Measurements from ENCODE around the gene APH1B.
"Not testable (repeated sequence)": the region's sequence is repeated elsewhere in the genome, so short reads cannot be mapped to it uniquely, and the experiment has no call there.

Gene APH1B

DNA sequence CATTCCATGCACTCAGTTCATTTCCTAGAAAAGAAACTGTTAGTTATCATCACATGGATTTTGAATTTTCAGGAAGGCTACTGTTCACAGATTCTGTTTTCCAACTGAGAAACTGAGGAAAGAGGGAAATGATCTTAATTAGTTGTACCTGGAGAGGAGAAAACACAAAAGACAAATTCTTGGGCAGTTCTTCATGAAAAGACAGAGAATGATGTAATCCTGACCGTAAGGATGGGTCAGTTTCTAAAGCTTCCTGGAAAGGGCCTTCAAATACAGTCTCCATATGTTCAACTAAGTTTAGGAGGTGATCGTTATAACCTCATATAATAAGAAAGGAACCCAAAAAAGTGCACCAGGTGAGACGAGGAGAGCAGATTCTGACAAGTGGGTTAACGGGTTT is 59.6 kb downstream of the APH1B start:
- Histone ChIP-seq H3K4me3 (ENCODE audit: low read depth in 1 of 2, low read length in 2 of 2) (no peak overlapping the region), H3K27ac (ENCODE audit: low read depth, low read length) (no peak overlapping the region), H3K36me3 (ENCODE audit: control insufficient read depth in 1 of 2, insufficient read depth in 2 of 2, low read length in 2 of 2) (no peaks in the 10 kb centered on the region)

DNA sequence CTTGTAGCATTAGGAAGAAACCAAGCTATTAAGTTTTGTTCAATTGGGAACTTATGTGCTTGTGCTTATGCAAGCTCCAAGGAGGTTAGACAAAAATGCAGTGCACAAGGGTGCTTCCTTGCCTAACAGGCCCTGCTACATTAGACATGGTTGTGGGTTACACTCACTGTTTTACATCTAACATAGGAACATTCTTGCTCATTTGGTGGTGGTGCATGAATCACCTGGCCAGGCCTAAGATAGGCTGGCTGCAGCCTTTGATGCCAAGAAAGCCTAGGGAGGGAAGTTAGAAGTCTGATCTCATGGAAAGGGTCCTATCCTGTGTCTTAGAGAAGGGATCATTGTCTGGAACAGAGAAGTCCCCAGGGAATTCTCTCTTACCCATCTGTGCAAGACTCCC is 60.8 kb downstream of the APH1B start:
- H3K27me3 ChIP-seq (ENCODE audit: control insufficient read depth in 1 of 2, insufficient read depth in 2 of 2, low read length in 2 of 2) = no peaks in the 10 kb centered on the region
- no peaks in the 10 kb centered on the region for H3K4me1 ChIP-seq (ENCODE audit: control insufficient read depth in 1 of 2, insufficient read depth in 2 of 2, low read length in 2 of 2)
- no peak overlapping the region for H3K27ac ChIP-seq (ENCODE audit: low read depth, low read length)
- no peaks in the 10 kb centered on the region for H3K9me3 ChIP-seq (ENCODE audit: control insufficient read depth in 1 of 2, low read length in 2 of 2)
- H3K4me3 ChIP-seq (ENCODE audit: low read depth in 1 of 2, low read length in 2 of 2) = no peak overlapping the region
- H3K36me3 ChIP-seq (ENCODE audit: control insufficient read depth in 1 of 2, insufficient read depth in 2 of 2, low read length in 2 of 2) = no peaks in the 10 kb centered on the region
- no peak overlapping the region for H3K9ac ChIP-seq (ENCODE audit: low read depth in 1 of 2, low read length in 2 of 2)

More for the DNA sequence above, 59.6 kb downstream of the APH1B start:
- no peak overlapping the region for H3K9ac ChIP-seq (ENCODE audit: low read depth in 1 of 2, low read length in 2 of 2)
- H3K27me3 ChIP-seq (ENCODE audit: control insufficient read depth in 1 of 2, insufficient read depth in 2 of 2, low read length in 2 of 2) = no peaks in the 10 kb centered on the region
- H3K4me1 ChIP-seq (ENCODE audit: control insufficient read depth in 1 of 2, insufficient read depth in 2 of 2, low read length in 2 of 2) = no peaks in the 10 kb centered on the region
- H3K9me3 ChIP-seq (ENCODE audit: control insufficient read depth in 1 of 2, low read length in 2 of 2) = no peaks in the 10 kb centered on the region

DNA sequence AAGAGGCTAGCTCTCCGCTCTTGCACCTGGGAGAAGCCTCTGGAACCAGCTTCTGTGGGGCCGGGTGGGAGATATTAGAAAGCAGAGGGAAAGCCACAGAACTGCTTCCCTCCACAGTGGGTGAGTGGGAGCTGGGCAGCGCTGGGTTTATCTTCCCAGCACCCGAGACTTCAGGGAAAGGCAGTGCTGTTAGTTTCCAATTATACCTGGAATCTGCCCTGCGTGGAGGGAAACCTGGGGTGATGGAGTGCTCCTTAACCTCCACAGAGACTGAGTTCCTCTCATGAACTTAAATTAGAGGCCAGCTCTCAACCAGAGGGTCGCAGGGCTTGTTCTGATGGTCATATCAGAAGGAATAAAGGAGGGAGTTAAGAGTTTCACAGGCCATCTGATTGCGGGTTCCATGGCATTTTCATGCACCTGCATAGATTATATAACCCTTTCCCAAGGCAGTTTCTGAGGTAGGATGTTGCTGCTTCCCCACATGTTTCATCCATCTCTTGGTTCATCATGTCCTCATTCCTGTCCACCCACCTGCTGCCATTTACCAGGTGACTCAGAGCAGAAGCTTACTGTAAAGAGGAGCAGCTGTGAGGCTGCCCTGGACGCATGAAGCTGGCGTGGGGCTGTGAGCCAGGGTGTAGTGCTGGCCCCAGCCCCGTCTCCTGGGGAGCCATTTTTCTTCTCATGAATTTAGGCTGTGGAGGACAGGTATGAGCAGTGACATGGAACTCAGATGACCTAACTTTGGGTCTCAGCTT is 61.8 kb downstream of the APH1B start:
- no peaks in the 10 kb centered on the region for H3K36me3 ChIP-seq (ENCODE audit: control insufficient read depth in 1 of 2, insufficient read depth in 2 of 2, low read length in 2 of 2)
- no peak overlapping the region for H3K27ac ChIP-seq (ENCODE audit: low read depth, low read length)
- no peak overlapping the region for H3K4me3 ChIP-seq (ENCODE audit: low read depth in 1 of 2, low read length in 2 of 2)
- no peaks in the 10 kb centered on the region for H3K4me1 ChIP-seq (ENCODE audit: control insufficient read depth in 1 of 2, insufficient read depth in 2 of 2, low read length in 2 of 2)
- H3K9ac ChIP-seq (ENCODE audit: low read depth in 1 of 2, low read length in 2 of 2) = no peak overlapping the region
- H3K27me3 ChIP-seq (ENCODE audit: control insufficient read depth in 1 of 2, insufficient read depth in 2 of 2, low read length in 2 of 2) = no peaks in the 10 kb centered on the region
- no peaks in the 10 kb centered on the region for H3K9me3 ChIP-seq (ENCODE audit: control insufficient read depth in 1 of 2, low read length in 2 of 2)

DNA sequence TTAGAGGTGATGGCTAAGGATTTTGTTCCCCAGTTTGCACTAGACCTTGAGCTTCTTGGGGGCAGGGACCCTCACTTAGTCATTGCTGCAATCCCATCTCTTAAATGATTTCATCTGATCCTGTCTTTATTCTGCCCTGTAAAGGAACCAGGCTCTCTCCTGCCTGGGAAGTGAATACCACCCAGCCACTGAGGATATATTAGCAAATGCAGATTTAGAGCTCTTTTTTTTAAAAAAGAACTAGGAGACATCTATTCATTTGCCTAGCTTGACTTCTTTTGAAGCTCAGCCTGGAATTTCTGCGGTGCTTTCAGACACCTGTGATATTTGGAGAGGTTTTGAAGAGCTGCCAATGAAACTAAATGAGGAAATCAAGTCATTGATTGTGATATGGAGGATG is 62.4 kb downstream of the APH1B start:
- no peaks in the 10 kb centered on the region for H3K4me1 ChIP-seq (ENCODE audit: control insufficient read depth in 1 of 2, insufficient read depth in 2 of 2, low read length in 2 of 2)
- no peak overlapping the region for H3K9ac ChIP-seq (ENCODE audit: low read depth in 1 of 2, low read length in 2 of 2)
- no peak overlapping the region for H3K27ac ChIP-seq (ENCODE audit: low read depth, low read length)
- H3K27me3 ChIP-seq (ENCODE audit: control insufficient read depth in 1 of 2, insufficient read depth in 2 of 2, low read length in 2 of 2) = no peaks in the 10 kb centered on the region
- no peaks in the 10 kb centered on the region for H3K9me3 ChIP-seq (ENCODE audit: control insufficient read depth in 1 of 2, low read length in 2 of 2)
- no peak overlapping the region for H3K4me3 ChIP-seq (ENCODE audit: low read depth in 1 of 2, low read length in 2 of 2)
- H3K36me3 ChIP-seq (ENCODE audit: control insufficient read depth in 1 of 2, insufficient read depth in 2 of 2, low read length in 2 of 2) = no peaks in the 10 kb centered on the region

DNA sequence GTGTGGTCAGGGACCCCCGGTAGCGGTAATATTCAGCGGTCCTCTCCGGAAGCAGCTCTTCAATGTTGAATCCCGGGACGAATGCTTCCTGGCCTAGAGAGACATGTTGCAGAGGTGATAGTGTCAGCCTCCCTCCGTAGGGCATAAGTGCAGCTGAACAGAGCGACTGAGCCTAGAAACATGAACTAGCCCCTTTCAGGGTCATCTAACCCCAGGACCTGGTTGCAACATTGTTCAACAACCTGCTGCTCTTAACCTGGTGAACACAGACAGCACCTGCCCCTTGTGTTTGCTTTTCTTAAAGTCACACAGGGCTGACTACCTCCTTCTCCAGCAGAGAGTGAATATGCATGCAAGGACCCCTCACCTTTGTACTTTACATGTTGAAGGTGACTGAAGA is 62.9 kb downstream of the APH1B start:
- Histone ChIP-seq H3K36me3 (ENCODE audit: control insufficient read depth in 1 of 2, insufficient read depth in 2 of 2, low read length in 2 of 2) (no peaks in the 10 kb centered on the region), H3K9me3 (ENCODE audit: control insufficient read depth in 1 of 2, low read length in 2 of 2) (no peaks in the 10 kb centered on the region), H3K4me1 (ENCODE audit: control insufficient read depth in 1 of 2, insufficient read depth in 2 of 2, low read length in 2 of 2) (no peaks in the 10 kb centered on the region), H3K9ac (ENCODE audit: low read depth in 1 of 2, low read length in 2 of 2) (no peak overlapping the region), H3K27ac (ENCODE audit: low read depth, low read length) (no peak overlapping the region), H3K4me3 (ENCODE audit: low read depth in 1 of 2, low read length in 2 of 2) (no peak overlapping the region), H3K27me3 (ENCODE audit: control insufficient read depth in 1 of 2, insufficient read depth in 2 of 2, low read length in 2 of 2) (no peaks in the 10 kb centered on the region)

DNA sequence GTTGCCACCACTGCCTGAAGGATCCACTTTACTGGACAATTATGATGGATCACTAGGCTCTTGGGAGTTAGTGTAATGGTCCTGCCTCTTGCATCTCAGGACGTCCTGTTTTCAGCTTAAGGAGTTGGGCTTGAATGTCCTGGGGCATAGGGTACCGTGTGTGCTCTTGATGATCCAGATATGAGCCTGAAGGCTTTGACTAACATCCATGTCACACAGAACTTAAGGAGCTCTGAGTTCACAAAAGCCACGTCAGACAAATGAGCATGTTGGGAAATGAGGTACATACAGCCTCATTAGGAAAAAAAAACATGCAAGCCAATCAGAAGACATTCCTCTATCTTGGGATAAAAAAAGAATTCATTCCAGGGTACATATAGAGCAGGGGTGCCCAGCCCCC is 63.5 kb downstream of the APH1B start:
- H3K27ac ChIP-seq (ENCODE audit: low read depth, low read length) = no peak overlapping the region
- H3K36me3 ChIP-seq (ENCODE audit: control insufficient read depth in 1 of 2, insufficient read depth in 2 of 2, low read length in 2 of 2) = no peaks in the 10 kb centered on the region
- H3K9me3 ChIP-seq (ENCODE audit: control insufficient read depth in 1 of 2, low read length in 2 of 2) = no peaks in the 10 kb centered on the region
- H3K4me1 ChIP-seq (ENCODE audit: control insufficient read depth in 1 of 2, insufficient read depth in 2 of 2, low read length in 2 of 2) = no peaks in the 10 kb centered on the region
- H3K4me3 ChIP-seq (ENCODE audit: low read depth in 1 of 2, low read length in 2 of 2) = no peak overlapping the region
- H3K9ac ChIP-seq (ENCODE audit: low read depth in 1 of 2, low read length in 2 of 2) = no peak overlapping the region
- no peaks in the 10 kb centered on the region for H3K27me3 ChIP-seq (ENCODE audit: control insufficient read depth in 1 of 2, insufficient read depth in 2 of 2, low read length in 2 of 2)

DNA sequence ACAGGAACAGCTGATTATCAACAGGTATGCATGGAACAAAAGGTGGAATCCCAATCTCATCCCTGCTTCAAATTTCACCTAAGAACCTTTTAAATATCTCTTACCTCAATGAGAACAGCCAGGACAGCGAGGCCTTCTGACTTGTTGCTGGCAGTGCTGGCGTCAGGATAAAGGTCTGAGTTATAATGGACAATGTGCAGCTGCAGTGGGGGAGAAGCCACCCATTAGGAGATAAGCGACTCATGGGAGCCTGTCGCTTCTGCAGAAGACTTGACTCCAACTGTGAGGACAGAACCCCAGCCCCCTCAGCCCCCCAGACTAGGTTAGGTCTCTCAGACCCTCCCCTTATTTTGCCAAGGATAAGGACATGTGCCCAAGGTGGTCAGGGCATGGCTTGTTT is 64.5 kb downstream of the APH1B start:
- H3K4me1 ChIP-seq (ENCODE audit: control insufficient read depth in 1 of 2, insufficient read depth in 2 of 2, low read length in 2 of 2) = no peaks in the 10 kb centered on the region
- no peak overlapping the region for H3K9ac ChIP-seq (ENCODE audit: low read depth in 1 of 2, low read length in 2 of 2)
- H3K27ac ChIP-seq (ENCODE audit: low read depth, low read length) = no peak overlapping the region
- no peaks in the 10 kb centered on the region for H3K27me3 ChIP-seq (ENCODE audit: control insufficient read depth in 1 of 2, insufficient read depth in 2 of 2, low read length in 2 of 2)
- no peak overlapping the region for H3K4me3 ChIP-seq (ENCODE audit: low read depth in 1 of 2, low read length in 2 of 2)
- H3K36me3 ChIP-seq (ENCODE audit: control insufficient read depth in 1 of 2, insufficient read depth in 2 of 2, low read length in 2 of 2) = no peaks in the 10 kb centered on the region
- no peaks in the 10 kb centered on the region for H3K9me3 ChIP-seq (ENCODE audit: control insufficient read depth in 1 of 2, low read length in 2 of 2)

DNA sequence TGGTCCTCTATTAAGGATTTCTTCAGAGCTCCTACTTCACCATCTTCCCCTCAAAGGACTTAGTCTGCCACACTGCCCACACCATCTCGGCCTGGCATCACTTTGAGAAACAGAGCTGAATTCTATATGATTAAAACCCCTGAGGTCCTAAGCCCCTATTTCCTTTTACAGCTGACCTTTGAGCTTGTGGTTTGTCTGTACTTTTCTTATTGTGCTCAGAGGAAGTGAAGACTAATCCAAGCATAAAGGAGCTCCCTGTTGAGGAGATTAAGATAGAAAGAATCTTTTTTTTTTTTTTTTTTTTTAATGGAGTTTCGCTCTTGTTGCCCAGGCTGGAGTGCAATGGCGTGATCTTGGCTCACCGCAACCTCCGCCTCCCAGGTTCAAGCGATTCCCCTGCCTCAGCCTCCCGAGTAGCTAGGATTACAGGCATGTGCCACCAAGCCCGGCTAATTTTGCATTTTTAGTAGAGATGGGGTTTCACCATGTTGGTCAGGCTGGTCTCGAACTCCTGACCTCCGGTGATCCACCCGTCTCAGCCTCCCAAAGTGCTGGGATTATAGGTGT is 65.7 kb downstream of the APH1B start:
- not testable (repeated sequence) for H3K4me3 ChIP-seq (ENCODE audit: low read depth in 1 of 2, low read length in 2 of 2); H3K27me3 ChIP-seq (ENCODE audit: control insufficient read depth in 1 of 2, insufficient read depth in 2 of 2, low read length in 2 of 2); H3K4me1 ChIP-seq (ENCODE audit: control insufficient read depth in 1 of 2, insufficient read depth in 2 of 2, low read length in 2 of 2); H3K9me3 ChIP-seq (ENCODE audit: control insufficient read depth in 1 of 2, low read length in 2 of 2); H3K27ac ChIP-seq (ENCODE audit: low read depth, low read length); H3K9ac ChIP-seq (ENCODE audit: low read depth in 1 of 2, low read length in 2 of 2); H3K36me3 ChIP-seq (ENCODE audit: control insufficient read depth in 1 of 2, insufficient read depth in 2 of 2, low read length in 2 of 2)

DNA sequence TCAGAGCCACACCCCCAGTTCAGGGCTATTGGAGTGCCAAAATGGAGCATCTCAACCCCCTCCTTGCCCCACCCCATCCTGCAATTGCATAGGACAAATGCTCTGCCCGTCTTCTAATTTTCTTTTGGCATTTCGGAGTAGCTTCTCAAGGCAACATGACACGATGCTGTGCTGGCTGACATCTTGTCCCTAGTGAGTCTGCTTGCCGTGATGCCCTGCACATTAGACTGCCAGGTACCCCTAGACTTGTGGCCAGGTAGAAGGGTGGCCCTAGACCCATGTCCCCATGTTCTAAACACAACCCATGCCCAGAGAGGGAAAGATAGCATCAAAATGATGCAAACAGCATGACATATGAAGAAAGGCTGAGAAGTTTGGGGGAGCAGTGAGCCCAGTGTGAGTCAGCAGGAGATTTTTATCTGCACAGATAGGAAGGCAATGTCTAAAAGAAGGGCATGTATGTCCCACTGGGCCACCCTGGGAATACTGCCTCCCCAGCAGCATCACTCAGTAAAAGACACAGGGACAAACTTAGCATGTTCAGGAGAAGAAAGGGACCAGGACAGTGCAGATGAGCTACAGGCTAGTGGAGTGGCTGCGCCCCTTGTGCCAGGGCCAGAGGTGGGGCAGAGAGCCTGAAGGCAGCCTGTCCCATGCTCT is 67.5 kb downstream of the APH1B start:
- no peak overlapping the region for H3K9ac ChIP-seq (ENCODE audit: low read depth in 1 of 2, low read length in 2 of 2)
- peaks cover 0 to 2% of the 10 kb centered on the region in 2 donors for H3K4me1 ChIP-seq (ENCODE audit: control insufficient read depth in 1 of 2, insufficient read depth in 2 of 2, low read length in 2 of 2)
- no peaks in the 10 kb centered on the region for H3K27me3 ChIP-seq (ENCODE audit: control insufficient read depth in 1 of 2, insufficient read depth in 2 of 2, low read length in 2 of 2)
- no peak overlapping the region for H3K4me3 ChIP-seq (ENCODE audit: low read depth in 1 of 2, low read length in 2 of 2)
- H3K27ac ChIP-seq (ENCODE audit: low read depth, low read length) = no peak overlapping the region
- H3K9me3 ChIP-seq (ENCODE audit: control insufficient read depth in 1 of 2, low read length in 2 of 2) = no peaks in the 10 kb centered on the region
- H3K36me3 ChIP-seq (ENCODE audit: control insufficient read depth in 1 of 2, insufficient read depth in 2 of 2, low read length in 2 of 2) = no peaks in the 10 kb centered on the region

DNA sequence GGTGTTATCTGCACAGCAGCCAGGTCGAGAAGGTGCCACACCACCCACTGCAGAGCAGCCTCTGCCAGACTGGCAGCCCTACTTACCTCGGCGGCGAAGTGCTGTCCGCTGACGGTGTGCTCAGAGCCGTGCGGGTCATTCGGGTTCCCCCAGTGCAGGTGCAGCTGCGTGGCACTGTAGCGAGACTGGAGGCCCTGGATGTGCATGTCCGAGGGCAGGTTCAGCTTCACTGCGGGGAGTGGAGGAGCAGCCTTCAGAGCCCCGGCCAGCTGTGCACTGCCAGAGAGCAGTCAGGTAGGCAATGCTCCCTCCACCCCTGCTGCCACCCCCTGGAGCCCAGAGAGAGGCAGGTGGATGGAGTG is 68.0 kb downstream of the APH1B start:
- no peak overlapping the region for H3K9ac ChIP-seq (ENCODE audit: low read depth in 1 of 2, low read length in 2 of 2)
- no peaks in the 10 kb centered on the region for H3K36me3 ChIP-seq (ENCODE audit: control insufficient read depth in 1 of 2, insufficient read depth in 2 of 2, low read length in 2 of 2)
- H3K4me3 ChIP-seq (ENCODE audit: low read depth in 1 of 2, low read length in 2 of 2) = no peak overlapping the region
- no peaks in the 10 kb centered on the region for H3K27me3 ChIP-seq (ENCODE audit: control insufficient read depth in 1 of 2, insufficient read depth in 2 of 2, low read length in 2 of 2)
- H3K9me3 ChIP-seq (ENCODE audit: control insufficient read depth in 1 of 2, low read length in 2 of 2) = no peaks in the 10 kb centered on the region
- no peak overlapping the region for H3K27ac ChIP-seq (ENCODE audit: low read depth, low read length)
- H3K4me1 ChIP-seq (ENCODE audit: control insufficient read depth in 1 of 2, insufficient read depth in 2 of 2, low read length in 2 of 2) = peaks cover 0 to 2% of the 10 kb centered on the region in 2 donors
